Measurements from ENCODE around the gene LAMB1.

LAMB1 gene

GRCh38 chr7:107980671-107981190 lies 22.2 kb downstream of the LAMB1 start:
- H3K4me1 ChIP-seq (ENCODE audit: control insufficient read depth, insufficient read depth, low read length), result peaks cover 29% of the 10 kb centered on the region
- no peak overlapping the region for H3K9ac ChIP-seq (ENCODE audit: low read length in 2 of 2)
- H3K9me3 ChIP-seq (ENCODE audit: control insufficient read depth in 2 of 2, low read length in 2 of 2), result no peaks in the 10 kb centered on the region
- H3K27ac ChIP-seq (ENCODE audit: low read length), result no peak overlapping the region
- H3K4me3 ChIP-seq (ENCODE audit: low read length in 2 of 2), result no peak overlapping the region
- no peaks in the 10 kb centered on the region for H3K27me3 ChIP-seq (ENCODE audit: control insufficient read depth in 1 of 2, insufficient read depth in 2 of 2, low read length in 2 of 2)
- H3K36me3 ChIP-seq (ENCODE audit: control insufficient read depth in 2 of 2, insufficient read depth in 2 of 2, low read length in 2 of 2), result peaks cover 29 to 41% of the 10 kb centered on the region in 2 donors

GRCh38 chr7:107980171-107980570 lies 22.8 kb downstream of the LAMB1 start:
- Histone ChIP-seq H3K27me3 (ENCODE audit: control insufficient read depth in 1 of 2, insufficient read depth in 2 of 2, low read length in 2 of 2) (no peaks in the 10 kb centered on the region), H3K9ac (ENCODE audit: low read length in 2 of 2) (no peak overlapping the region), H3K36me3 (ENCODE audit: control insufficient read depth in 2 of 2, insufficient read depth in 2 of 2, low read length in 2 of 2) (peaks cover 34 to 47% of the 10 kb centered on the region in 2 donors), H3K9me3 (ENCODE audit: control insufficient read depth in 2 of 2, low read length in 2 of 2) (no peaks in the 10 kb centered on the region), H3K4me1 (ENCODE audit: control insufficient read depth, insufficient read depth, low read length) (peaks cover 29% of the 10 kb centered on the region), H3K27ac (ENCODE audit: low read length) (no peak overlapping the region), H3K4me3 (ENCODE audit: low read length in 2 of 2) (no peak overlapping the region)

GRCh38 chr7:107978815-107979408 lies 24.0 kb downstream of the LAMB1 start:
- no peaks in the 10 kb centered on the region for H3K27me3 ChIP-seq (ENCODE audit: control insufficient read depth in 1 of 2, insufficient read depth in 2 of 2, low read length in 2 of 2)
- H3K4me3 ChIP-seq (ENCODE audit: low read length in 2 of 2), result no peak overlapping the region
- no peak overlapping the region for H3K27ac ChIP-seq (ENCODE audit: low read length)
- no peak overlapping the region for H3K9ac ChIP-seq (ENCODE audit: low read length in 2 of 2)
- peaks cover 26% of the 10 kb centered on the region for H3K4me1 ChIP-seq (ENCODE audit: control insufficient read depth, insufficient read depth, low read length)
- H3K36me3 ChIP-seq (ENCODE audit: control insufficient read depth in 2 of 2, insufficient read depth in 2 of 2, low read length in 2 of 2), result peaks cover 44 to 48% of the 10 kb centered on the region in 2 donors
- H3K9me3 ChIP-seq (ENCODE audit: control insufficient read depth in 2 of 2, low read length in 2 of 2), result no peaks in the 10 kb centered on the region

GRCh38 chr7:107977048-107977447 lies 25.9 kb downstream of the LAMB1 start:
- Histone ChIP-seq H3K27ac (ENCODE audit: low read length) (no peak overlapping the region), H3K36me3 (ENCODE audit: control insufficient read depth in 2 of 2, insufficient read depth in 2 of 2, low read length in 2 of 2) (peaks cover 46 to 56% of the 10 kb centered on the region in 2 donors), H3K4me1 (ENCODE audit: control insufficient read depth, insufficient read depth, low read length) (peaks cover 10% of the 10 kb centered on the region), H3K4me3 (ENCODE audit: low read length in 2 of 2) (no peak overlapping the region), H3K9ac (ENCODE audit: low read length in 2 of 2) (no peak overlapping the region), H3K27me3 (ENCODE audit: control insufficient read depth in 1 of 2, insufficient read depth in 2 of 2, low read length in 2 of 2) (no peaks in the 10 kb centered on the region), H3K9me3 (ENCODE audit: control insufficient read depth in 2 of 2, low read length in 2 of 2) (no peaks in the 10 kb centered on the region)

GRCh38 chr7:107976620-107977019 lies 26.3 kb downstream of the LAMB1 start:
- no peak overlapping the region for H3K9ac ChIP-seq (ENCODE audit: low read length in 2 of 2)
- H3K9me3 ChIP-seq (ENCODE audit: control insufficient read depth in 2 of 2, low read length in 2 of 2), result no peaks in the 10 kb centered on the region
- no peak overlapping the region for H3K4me3 ChIP-seq (ENCODE audit: low read length in 2 of 2)
- no peaks in the 10 kb centered on the region for H3K27me3 ChIP-seq (ENCODE audit: control insufficient read depth in 1 of 2, insufficient read depth in 2 of 2, low read length in 2 of 2)
- peaks cover 8% of the 10 kb centered on the region for H3K4me1 ChIP-seq (ENCODE audit: control insufficient read depth, insufficient read depth, low read length)
- H3K27ac ChIP-seq (ENCODE audit: low read length), result no peak overlapping the region
- H3K36me3 ChIP-seq (ENCODE audit: control insufficient read depth in 2 of 2, insufficient read depth in 2 of 2, low read length in 2 of 2), result peaks cover 49 to 61% of the 10 kb centered on the region in 2 donors

- H3K9ac ChIP-seq (ENCODE audit: low read length in 2 of 2), result no peak overlapping the region
- H3K27ac ChIP-seq (ENCODE audit: low read length), result no peak overlapping the region
- H3K27me3 ChIP-seq (ENCODE audit: control insufficient read depth in 1 of 2, insufficient read depth in 2 of 2, low read length in 2 of 2), result no peaks in the 10 kb centered on the region
- H3K9me3 ChIP-seq (ENCODE audit: control insufficient read depth in 2 of 2, low read length in 2 of 2), result no peaks in the 10 kb centered on the region
- H3K4me3 ChIP-seq (ENCODE audit: low read length in 2 of 2), result no peak overlapping the region
- H3K36me3 ChIP-seq (ENCODE audit: control insufficient read depth in 2 of 2, insufficient read depth in 2 of 2, low read length in 2 of 2), result peaks cover 52 to 66% of the 10 kb centered on the region in 2 donors
- H3K4me1 ChIP-seq (ENCODE audit: control insufficient read depth, insufficient read depth, low read length), result peaks cover 6% of the 10 kb centered on the region
Observed at GRCh38 chr7:107975394-107976013, 27.5 kb downstream of the LAMB1 start.

GRCh38 chr7:107973861-107974260 lies 29.1 kb downstream of the LAMB1 start:
- Histone ChIP-seq H3K9me3 (ENCODE audit: control insufficient read depth in 2 of 2, low read length in 2 of 2) (no peaks in the 10 kb centered on the region), H3K36me3 (ENCODE audit: control insufficient read depth in 2 of 2, insufficient read depth in 2 of 2, low read length in 2 of 2) (peaks cover 48 to 55% of the 10 kb centered on the region in 2 donors), H3K4me1 (ENCODE audit: control insufficient read depth, insufficient read depth, low read length) (peaks cover 6% of the 10 kb centered on the region), H3K27ac (ENCODE audit: low read length) (no peak overlapping the region), H3K4me3 (ENCODE audit: low read length in 2 of 2) (no peak overlapping the region), H3K9ac (ENCODE audit: low read length in 2 of 2) (no peak overlapping the region), H3K27me3 (ENCODE audit: control insufficient read depth in 1 of 2, insufficient read depth in 2 of 2, low read length in 2 of 2) (no peaks in the 10 kb centered on the region)

GRCh38 chr7:107972941-107973376 lies 30.0 kb downstream of the LAMB1 start:
- no peaks in the 10 kb centered on the region for H3K9me3 ChIP-seq (ENCODE audit: control insufficient read depth in 2 of 2, low read length in 2 of 2)
- peak overlapping the region; percentile 12 for H3K27ac ChIP-seq (ENCODE audit: low read length)
- H3K4me1 ChIP-seq (ENCODE audit: control insufficient read depth, insufficient read depth, low read length), result peaks cover 6% of the 10 kb centered on the region
- peaks cover 49 to 53% of the 10 kb centered on the region in 2 donors for H3K36me3 ChIP-seq (ENCODE audit: control insufficient read depth in 2 of 2, insufficient read depth in 2 of 2, low read length in 2 of 2)
- no peak overlapping the region for H3K4me3 ChIP-seq (ENCODE audit: low read length in 2 of 2)
- H3K27me3 ChIP-seq (ENCODE audit: control insufficient read depth in 1 of 2, insufficient read depth in 2 of 2, low read length in 2 of 2), result no peaks in the 10 kb centered on the region
- H3K9ac ChIP-seq (ENCODE audit: low read length in 2 of 2), result no peak overlapping the region

GRCh38 chr7:107972075-107972482 lies 30.9 kb downstream of the LAMB1 start:
- peak overlapping the region; percentile 64 for H3K27ac ChIP-seq (ENCODE audit: low read length)
- no peaks in the 10 kb centered on the region for H3K9me3 ChIP-seq (ENCODE audit: control insufficient read depth in 2 of 2, low read length in 2 of 2)
- no peak overlapping the region for H3K4me3 ChIP-seq (ENCODE audit: low read length in 2 of 2)
- H3K27me3 ChIP-seq (ENCODE audit: control insufficient read depth in 1 of 2, insufficient read depth in 2 of 2, low read length in 2 of 2), result no peaks in the 10 kb centered on the region
- no peak overlapping the region for H3K9ac ChIP-seq (ENCODE audit: low read length in 2 of 2)
- peaks cover 46 to 47% of the 10 kb centered on the region in 2 donors for H3K36me3 ChIP-seq (ENCODE audit: control insufficient read depth in 2 of 2, insufficient read depth in 2 of 2, low read length in 2 of 2)
- H3K4me1 ChIP-seq (ENCODE audit: control insufficient read depth, insufficient read depth, low read length), result peaks cover 2% of the 10 kb centered on the region

GRCh38 chr7:107971613-107972012 lies 31.3 kb downstream of the LAMB1 start:
- peaks cover 45 to 50% of the 10 kb centered on the region in 2 donors for H3K36me3 ChIP-seq (ENCODE audit: control insufficient read depth in 2 of 2, insufficient read depth in 2 of 2, low read length in 2 of 2)
- peak overlapping the region in 1 of 2 donors; percentile 25 for H3K9ac ChIP-seq (ENCODE audit: low read length in 2 of 2)
- no peaks in the 10 kb centered on the region for H3K27me3 ChIP-seq (ENCODE audit: control insufficient read depth in 1 of 2, insufficient read depth in 2 of 2, low read length in 2 of 2)
- no peak overlapping the region for H3K4me3 ChIP-seq (ENCODE audit: low read length in 2 of 2)
- no peaks in the 10 kb centered on the region for H3K4me1 ChIP-seq (ENCODE audit: control insufficient read depth, insufficient read depth, low read length)
- no peaks in the 10 kb centered on the region for H3K9me3 ChIP-seq (ENCODE audit: control insufficient read depth in 2 of 2, low read length in 2 of 2)
- H3K27ac ChIP-seq (ENCODE audit: low read length), result peak overlapping the region; percentile 64

- H3K27me3 ChIP-seq (ENCODE audit: control insufficient read depth in 1 of 2, insufficient read depth in 2 of 2, low read length in 2 of 2), result no peaks in the 10 kb centered on the region
- H3K4me3 ChIP-seq (ENCODE audit: low read length in 2 of 2), result no peak overlapping the region
- peak overlapping the region in 1 of 2 donors; percentile 25 for H3K9ac ChIP-seq (ENCODE audit: low read length in 2 of 2)
- peaks cover 42 to 45% of the 10 kb centered on the region in 2 donors for H3K36me3 ChIP-seq (ENCODE audit: control insufficient read depth in 2 of 2, insufficient read depth in 2 of 2, low read length in 2 of 2)
- no peaks in the 10 kb centered on the region for H3K4me1 ChIP-seq (ENCODE audit: control insufficient read depth, insufficient read depth, low read length)
- peak overlapping the region; percentile 64 for H3K27ac ChIP-seq (ENCODE audit: low read length)
- no peaks in the 10 kb centered on the region for H3K9me3 ChIP-seq (ENCODE audit: control insufficient read depth in 2 of 2, low read length in 2 of 2)
Observed at GRCh38 chr7:107971100-107971499, 31.9 kb downstream of the LAMB1 start.
